Right ventricle myocardium superior (tissue), 1 donor: Measurements from ENCODE around the gene BID. TPM values are rescaled to one million over a fixed set of nuclear protein-coding genes. Genes with fewer than 3 reads are reported as not detected.

ENCODE experiments used
- ATAC-seq: fragments of 200-7000 bp; cut with Tn5 transposase; one replicate; pipeline ENCODE4 v1.9.1; 2020; ENCODE audit warnings: mild to moderate bottlenecking; ENCODE audit not compliant: poor library complexity
- DNase-seq: peaks from one replicate; pipeline ENCODE4 v3.0.0-alpha.2; 2020
- intact Hi-C: fragments of 100-400 bp; cut with DNase I; formaldehyde crosslinking; loops from one replicate; pipeline ENCODE4 v1.11.2; 2022
- long read RNA-seq: library from polyadenylated mRNA; unstranded; transcript quantifications from one replicate; pipeline ENCODE4 v2.0.0, GENCODE V29; 2021
- total RNA-seq: library from RNA; stranded (reverse); fragmentation: NEBNext Ultra II Directional; extraction: Animal tissue kit (Norgen Biotek cat#: 25700); gene quantifications from one replicate; pipeline ENCODE4 v1.2.1, GENCODE V29; 2021
- donor health status: DM: no; HTN: yes; CAD: no; lungs with severe emphysema.

The BID gene
- total RNA-seq = 20.0 TPM
- long read RNA-seq, transcript BID-215 (6 exons, 2,199 nt) = major isoform, 43 of 46 reads
- long read RNA-seq, partial matches to known transcripts = 0 of 46 reads
- long read RNA-seq, other reads (novel, unspliced or antisense) = 0 of 46 reads

DNA sequence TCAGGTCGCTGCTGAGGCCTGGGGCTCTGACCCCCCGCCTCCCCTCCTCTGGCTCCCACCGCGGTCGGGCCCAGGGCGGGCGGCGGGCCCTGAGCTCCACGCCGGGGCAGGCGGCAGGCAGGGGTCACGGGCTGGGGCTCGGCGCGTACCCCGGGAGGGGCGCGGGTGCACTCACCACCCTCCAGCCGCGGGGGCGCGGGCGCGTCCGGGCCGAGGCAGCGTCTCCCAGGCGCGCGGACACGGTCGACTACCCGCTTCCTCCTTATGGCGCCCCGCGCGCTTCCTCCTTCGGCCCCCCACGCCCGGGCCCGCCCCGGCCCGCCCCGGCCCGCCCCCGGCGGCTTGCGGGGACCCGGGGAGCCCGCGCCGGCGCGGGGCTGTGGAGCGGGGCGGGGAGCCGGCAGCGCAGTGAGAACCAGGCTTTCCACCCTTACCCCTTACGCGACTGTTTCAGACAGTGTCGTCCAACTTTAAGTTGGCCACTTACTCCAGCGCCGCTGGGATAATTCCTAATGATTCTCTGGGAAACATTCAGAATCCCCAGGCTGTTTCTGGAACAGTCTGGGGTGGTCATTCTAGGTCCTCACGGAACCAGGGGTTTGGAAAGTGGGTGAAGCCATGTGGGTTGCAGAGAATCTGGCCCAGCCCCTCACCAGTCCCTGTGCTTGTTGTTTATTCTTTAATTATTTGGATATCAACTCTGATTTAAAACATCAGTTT, at the start of gene BID:
BID (minus strand) TSS at position 264 of the 720 bp plus-strand sequence. CDS start 24,353 bp downstream, outside the sequence.
- intact Hi-C loops = no loop called here
- DNase-seq (peak; percentile 81), ATAC-seq (peak; percentile 42)

GRCh38 chr22:17823964-17824363, 49.7 kb upstream of the BID start:
- intact Hi-C loops = no loop called here
- no peak for DNase-seq
- ATAC-seq = no peak

- no peak for DNase-seq
- intact Hi-C loops = no loop called here
Measured at GRCh38 chr22:17823226-17823625, 49.0 kb upstream of the BID start.

GRCh38 chr22:17822087-17822486, 47.8 kb upstream of the BID start:
- no peak for DNase-seq
- no peak for ATAC-seq
- intact Hi-C loops = no loop called here

More at GRCh38 chr22:17823226-17823625, 49.0 kb upstream of the BID start:
- ATAC-seq = no peak

DNA sequence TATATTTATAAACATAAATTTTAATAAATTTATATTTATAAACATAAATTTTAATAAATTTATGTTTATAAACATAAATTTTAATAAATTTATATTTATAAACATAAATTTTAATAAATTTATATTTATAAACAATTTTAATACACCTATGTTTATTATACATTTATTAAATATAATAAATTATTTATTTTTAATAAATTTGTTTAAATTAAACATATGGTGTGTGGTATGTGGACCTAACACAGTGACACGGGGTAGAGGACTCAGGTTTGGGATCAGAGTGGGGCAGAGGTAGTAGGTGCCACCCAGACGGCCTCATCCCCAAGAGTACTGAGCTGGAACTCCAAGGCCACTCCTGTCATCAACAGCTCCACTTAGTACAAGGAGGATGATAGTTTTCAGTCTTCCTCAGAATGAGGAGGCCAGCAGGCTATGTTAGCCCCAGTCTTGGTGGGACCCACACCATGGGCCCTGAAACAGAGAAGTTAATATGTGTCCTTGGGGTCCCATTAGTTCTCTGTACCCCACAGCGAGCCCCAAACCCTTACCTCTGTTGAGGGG, 46.7 kb upstream of the BID start:
- no peak for ATAC-seq
- no peak for DNase-seq
- intact Hi-C loops = no loop called here

DNA sequence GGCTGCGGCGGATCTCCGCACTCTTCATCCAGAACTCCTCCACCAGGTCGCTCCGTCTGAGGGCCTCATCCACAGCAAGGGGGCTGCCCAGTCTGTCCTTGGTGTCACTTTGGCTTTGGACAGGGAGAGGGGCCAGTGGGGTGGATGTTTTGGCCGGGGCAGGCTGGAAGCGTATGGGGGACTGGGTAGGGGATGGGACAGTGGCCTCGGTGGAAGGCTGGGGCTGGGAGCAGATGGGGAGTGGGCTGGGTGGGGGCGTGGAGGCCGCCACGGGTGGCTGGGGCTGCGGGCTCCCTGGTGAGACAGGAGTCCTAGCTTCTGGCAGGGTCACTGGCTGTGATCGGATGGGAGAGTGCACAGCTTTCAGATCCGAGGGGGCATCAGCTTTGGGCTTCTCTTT, 44.4 kb upstream of the BID start:
- intact Hi-C loops = no loop called here
- no peak for DNase-seq
- no peak for ATAC-seq

- ATAC-seq (peak; percentile 18), DNase-seq (no peak)
- intact Hi-C loops = no loop called here
Measured at GRCh38 chr22:17818180-17818579, 43.9 kb upstream of the BID start.

GRCh38 chr22:17817511-17818065, 43.3 kb upstream of the BID start:
- ATAC-seq (no peak), DNase-seq (no peak)
- intact Hi-C loops = no loop called here

GRCh38 chr22:17817079-17817478, 42.8 kb upstream of the BID start:
- ATAC-seq (no peak), DNase-seq (no peak)
- intact Hi-C loops = no loop called here

DNA sequence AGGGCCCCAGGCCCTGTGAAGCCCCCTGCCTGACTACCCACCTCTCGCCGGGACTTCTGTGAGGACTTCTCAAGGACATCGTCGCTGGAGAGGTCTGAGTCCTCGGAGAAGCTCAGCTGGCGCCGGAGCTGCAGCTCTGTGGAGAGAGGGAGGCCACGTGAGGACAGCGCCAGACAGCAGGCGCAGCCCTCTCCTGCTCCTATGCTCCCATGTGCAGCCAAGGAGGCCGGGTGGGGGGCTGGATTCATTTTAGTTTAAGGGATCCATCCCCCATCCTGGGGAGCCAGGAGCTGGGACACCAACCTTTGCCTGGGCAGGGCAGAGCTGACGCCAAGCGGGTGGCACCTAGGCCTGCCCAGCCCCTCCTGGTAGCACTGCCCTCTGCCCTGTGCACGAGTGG, 42.4 kb upstream of the BID start:
- DNase-seq (no peak), ATAC-seq (no peak)
- intact Hi-C loops = no loop called here

- ATAC-seq (no peak), DNase-seq (no peak)
- intact Hi-C loops = no loop called here
Measured at GRCh38 chr22:17815703-17816254, 41.5 kb upstream of the BID start.

GRCh38 chr22:17814830-17815229, 40.6 kb upstream of the BID start:
- intact Hi-C loops = no loop called here
- ATAC-seq (no peak), DNase-seq (no peak)

DNA sequence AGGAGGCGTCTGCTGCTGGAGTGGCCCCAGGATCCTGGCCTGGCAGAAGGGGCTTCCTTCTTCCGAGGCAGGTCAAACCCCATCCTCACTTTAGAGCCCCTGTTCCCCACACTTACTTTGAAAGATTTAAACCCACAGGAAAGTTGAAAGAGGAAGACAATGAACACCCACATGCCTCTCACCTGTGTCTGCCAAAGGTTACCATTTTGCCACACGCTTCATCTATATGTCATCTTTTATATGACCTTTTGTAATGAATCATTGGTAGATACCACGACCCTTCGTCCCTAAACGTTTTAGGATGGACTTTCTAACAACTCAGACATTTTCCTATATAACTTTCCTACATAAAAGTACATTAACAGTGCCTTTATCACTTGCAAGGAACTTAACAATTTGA, 39.8 kb upstream of the BID start:
- DNase-seq = no peak
- intact Hi-C loops = no loop called here
- no peak for ATAC-seq

GRCh38 chr22:17811119-17811518, 36.9 kb upstream of the BID start:
- DNase-seq = no peak
- no peak for ATAC-seq
- intact Hi-C loops = no loop called here

DNA sequence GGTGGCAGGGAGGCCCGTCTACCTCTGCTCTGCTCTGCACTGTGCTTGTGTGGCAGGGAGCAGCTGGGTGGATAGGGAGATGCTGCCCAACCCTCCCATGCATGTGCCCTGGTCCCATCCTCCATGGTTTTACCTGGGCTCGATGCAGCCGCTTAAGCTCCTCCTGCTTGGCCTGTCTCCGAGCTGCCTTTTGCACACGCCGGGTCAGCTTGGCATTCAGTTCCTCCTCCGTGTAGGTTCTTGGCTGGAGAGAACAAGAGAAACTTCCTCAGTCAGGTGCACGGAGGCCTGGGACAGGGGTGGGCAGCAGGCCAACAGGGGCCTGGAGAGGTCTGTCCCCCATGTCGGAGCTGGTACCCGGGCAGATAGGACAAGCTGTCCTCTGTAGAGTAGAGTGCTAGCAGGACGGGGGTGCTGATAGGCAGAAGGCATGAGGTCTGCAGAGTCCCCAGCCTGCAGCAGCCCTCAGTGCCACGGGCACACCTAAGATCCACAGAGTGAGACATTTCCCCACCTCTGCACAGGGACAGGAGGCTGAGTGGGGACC, 36.4 kb upstream of the BID start:
- ATAC-seq = peak; percentile 53
- DNase-seq = peak; percentile 71
- intact Hi-C loops = no loop called here

DNA sequence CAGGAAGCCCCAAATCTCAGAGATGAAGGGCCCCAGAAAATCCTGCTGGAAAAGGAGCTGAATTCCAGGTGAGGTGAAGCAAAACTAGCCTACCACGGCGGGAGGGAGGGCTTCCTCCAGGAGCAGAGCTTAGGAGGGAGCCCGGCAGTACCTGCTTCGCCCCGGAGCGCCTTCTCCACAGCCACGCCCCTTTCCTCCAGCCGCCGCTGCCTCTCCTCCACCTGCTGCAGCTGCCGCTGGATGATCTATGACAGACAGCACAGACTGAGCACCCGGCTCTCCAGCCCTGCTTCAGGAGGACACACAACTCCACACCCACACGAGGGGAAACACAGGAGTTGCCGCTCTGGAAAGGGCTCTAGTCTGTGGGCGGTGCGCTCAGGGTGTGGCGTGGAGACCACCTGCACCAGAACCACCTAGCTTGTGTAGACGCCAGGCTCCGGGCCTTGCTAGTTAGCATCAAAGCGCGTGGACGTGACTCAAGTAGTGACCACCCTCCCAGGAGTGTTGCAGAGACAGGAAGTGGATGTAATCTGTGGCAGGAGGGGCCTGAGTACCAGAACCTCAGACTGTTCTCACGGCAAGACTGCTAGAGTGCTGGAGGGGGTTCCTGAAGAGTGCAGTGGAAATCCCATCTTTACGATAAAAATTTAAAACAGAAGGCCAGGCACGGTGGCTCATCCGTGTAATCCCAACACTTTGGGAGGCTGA, 34.6 kb upstream of the BID start:
- intact Hi-C loops = no loop called here
- ATAC-seq = no peak

DNA sequence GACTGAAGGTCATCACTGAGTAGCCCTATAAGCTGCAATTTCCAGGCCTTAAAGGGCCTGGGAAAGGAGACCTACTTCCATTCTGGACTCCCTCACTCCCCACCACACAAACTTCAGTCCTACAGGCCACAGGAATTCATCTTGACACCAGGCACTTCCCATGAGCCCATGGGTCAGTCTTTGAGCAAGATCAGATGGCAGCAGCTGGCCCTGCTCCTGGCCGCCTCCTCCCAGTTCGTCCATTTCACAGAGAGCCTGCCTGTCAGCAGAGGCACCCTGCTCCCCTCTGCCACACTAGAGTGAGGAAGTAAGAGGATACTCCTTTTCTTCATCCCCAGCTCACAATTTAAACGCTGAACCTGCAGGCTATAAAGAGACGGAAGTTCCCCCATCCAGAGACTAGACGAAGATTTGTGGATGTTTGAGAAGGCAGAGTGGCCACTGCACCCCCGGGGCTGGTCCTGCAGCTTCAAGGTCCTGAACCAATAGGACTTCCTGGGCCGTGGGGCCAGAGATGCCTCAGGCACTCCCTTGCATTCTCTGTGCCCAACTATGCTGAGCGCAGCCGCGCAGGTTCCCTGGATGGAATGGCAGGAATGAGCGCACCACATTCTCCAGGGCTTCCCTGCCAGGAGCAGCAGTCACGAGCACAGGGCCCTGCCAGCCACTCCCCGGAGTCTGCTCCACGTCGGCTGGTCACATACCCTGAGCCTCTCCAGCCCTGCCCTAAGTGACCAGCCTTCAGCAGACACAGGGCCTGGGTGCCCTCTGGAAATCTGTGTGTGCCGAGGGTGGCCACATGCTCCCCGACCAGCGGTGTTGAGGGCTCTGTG, 33.5 kb upstream of the BID start:
- intact Hi-C loops = no loop called here
- DNase-seq (peak; percentile 84), ATAC-seq (peak; percentile 92)

More for the DNA sequence above, 34.6 kb upstream of the BID start:
- DNase-seq = no peak

- no peak for DNase-seq
- intact Hi-C loops = no loop called here
- no peak for ATAC-seq
Measured at GRCh38 chr22:17807086-17807485, 32.8 kb upstream of the BID start.
